Calu3 (cell line): ENCODE results near the gene CELF4. TPM values are rescaled to one million over a fixed set of nuclear protein-coding genes. Genes with fewer than 3 reads are reported as not detected.

Source experiments
- BruUV-seq: library from RNA; stranded (reverse); fragments of 400-500 nt; replicated peaks from 2 replicates; lab custom pipeline; 2021; lab: Mats Ljungman, UMichigan
- CTCF ChIA-PET: fragments of 300-600 bp; sonication (Branson Sonifier 250); formaldehyde crosslinking; loops from one replicate; lab custom pipeline; 2022; ENCODE audit warnings: antibody characterized with exemption; lab: Charles Lee
- DNase-seq: peaks from one replicate; pipeline ENCODE4 v3.0.0; 2022
- H3K27ac Mint-ChIP-seq: one replicate; pipeline ENCODE4 v1.8.0; 2022; ENCODE audit warnings: mixed read lengths; ENCODE audit not compliant: unreplicated experiment
- H3K27me3 Mint-ChIP-seq: one replicate; pipeline ENCODE4 v1.8.0; 2022; ENCODE audit warnings: mixed read lengths; ENCODE audit not compliant: unreplicated experiment
- H3K36me3 Mint-ChIP-seq: one replicate; pipeline ENCODE4 v1.8.0; 2022; ENCODE audit warnings: mild to moderate bottlenecking, moderate library complexity, mixed read lengths; ENCODE audit not compliant: insufficient read depth, unreplicated experiment
- H3K4me1 Mint-ChIP-seq: one replicate; pipeline ENCODE4 v1.8.0; 2022; ENCODE audit warnings: mild to moderate bottlenecking, low read depth, mixed read lengths; ENCODE audit not compliant: unreplicated experiment
- H3K4me3 Mint-ChIP-seq: one replicate; pipeline ENCODE4 v1.8.0; 2022; ENCODE audit warnings: mild to moderate bottlenecking, low read depth, moderate library complexity, mixed read lengths; ENCODE audit not compliant: unreplicated experiment
- H3K9me3 Mint-ChIP-seq: one replicate; pipeline ENCODE4 v1.8.0; 2022; ENCODE audit warnings: low read depth, mixed read lengths; ENCODE audit not compliant: unreplicated experiment
- intact Hi-C: fragments of 100-400 bp; cut with micrococcal nuclease; formaldehyde crosslinking; loops from one replicate; pipeline ENCODE4 v1.10.0; 2022; ENCODE audit not compliant: unreplicated experiment
- total RNA-seq: library from RNA; stranded (reverse); gene quantifications from 2 replicates; pipeline ENCODE4 v1.2.3, GENCODE V29; 2022
- TF ChIP-seq, protein P1 (sequence below): fragments of 200-600 bp; IDR thresholded peaks from one replicate; pipeline ENCODE4 v1.8.0; 2022; ENCODE audit warnings: antibody characterized with exemption; ENCODE audit not compliant: unreplicated experiment

The CELF4 gene
- total RNA-seq, 1 experiment from 2014 or later = 7.8 TPM

- intact Hi-C loops = no loop called here
- Mint-ChIP-seq H3K4me1 (no peaks in the 10 kb centered on the region), H3K36me3 (no peaks in the 10 kb centered on the region), H3K27me3 (peaks cover 18% of the 10 kb centered on the region), H3K9me3 (no peaks in the 10 kb centered on the region), H3K4me3 (no peak overlapping the region), H3K27ac (no peak overlapping the region)
- CTCF ChIA-PET = no interaction called here
- no peak for DNase-seq
- TF ChIP-seq, protein P1, sequence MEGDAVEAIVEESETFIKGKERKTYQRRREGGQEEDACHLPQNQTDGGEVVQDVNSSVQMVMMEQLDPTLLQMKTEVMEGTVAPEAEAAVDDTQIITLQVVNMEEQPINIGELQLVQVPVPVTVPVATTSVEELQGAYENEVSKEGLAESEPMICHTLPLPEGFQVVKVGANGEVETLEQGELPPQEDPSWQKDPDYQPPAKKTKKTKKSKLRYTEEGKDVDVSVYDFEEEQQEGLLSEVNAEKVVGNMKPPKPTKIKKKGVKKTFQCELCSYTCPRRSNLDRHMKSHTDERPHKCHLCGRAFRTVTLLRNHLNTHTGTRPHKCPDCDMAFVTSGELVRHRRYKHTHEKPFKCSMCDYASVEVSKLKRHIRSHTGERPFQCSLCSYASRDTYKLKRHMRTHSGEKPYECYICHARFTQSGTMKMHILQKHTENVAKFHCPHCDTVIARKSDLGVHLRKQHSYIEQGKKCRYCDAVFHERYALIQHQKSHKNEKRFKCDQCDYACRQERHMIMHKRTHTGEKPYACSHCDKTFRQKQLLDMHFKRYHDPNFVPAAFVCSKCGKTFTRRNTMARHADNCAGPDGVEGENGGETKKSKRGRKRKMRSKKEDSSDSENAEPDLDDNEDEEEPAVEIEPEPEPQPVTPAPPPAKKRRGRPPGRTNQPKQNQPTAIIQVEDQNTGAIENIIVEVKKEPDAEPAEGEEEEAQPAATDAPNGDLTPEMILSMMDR = no peak
- no TSS peak for BruUV-seq
Observed at GRCh38 chr18:37598396-37598795, 32.8 kb upstream of the CELF4 start.

GRCh38 chr18:37590346-37590745 is 24.7 kb upstream of the CELF4 start:
- no TSS peak for BruUV-seq
- H3K27me3 Mint-ChIP-seq = peaks cover 48% of the 10 kb centered on the region
- H3K4me1 Mint-ChIP-seq = no peaks in the 10 kb centered on the region
- H3K27ac Mint-ChIP-seq = no peak overlapping the region
- TF ChIP-seq, protein P1 = no peak
- H3K4me3 Mint-ChIP-seq = no peak overlapping the region
- no peaks in the 10 kb centered on the region for H3K36me3 Mint-ChIP-seq
- CTCF ChIA-PET = no interaction called here
- no peaks in the 10 kb centered on the region for H3K9me3 Mint-ChIP-seq
- intact Hi-C loops = no loop called here
- DNase-seq = no peak

GRCh38 chr18:37588289-37588688 is 22.7 kb upstream of the CELF4 start:
- H3K9me3 Mint-ChIP-seq = no peaks in the 10 kb centered on the region
- peaks cover 68% of the 10 kb centered on the region for H3K27me3 Mint-ChIP-seq
- no peaks in the 10 kb centered on the region for H3K36me3 Mint-ChIP-seq
- TF ChIP-seq, protein P1 = no peak
- BruUV-seq = no TSS peak
- no peaks in the 10 kb centered on the region for H3K4me1 Mint-ChIP-seq
- intact Hi-C loops = loop anchor here (10.0 kb wide), 1 partner anchor 157 kb away; no protein-coding TSS in a partner anchor
- H3K4me3 Mint-ChIP-seq = no peak overlapping the region
- no peak for DNase-seq
- H3K27ac Mint-ChIP-seq = no peak overlapping the region
- CTCF ChIA-PET = no interaction called here

GRCh38 chr18:37586656-37587225 is 21.1 kb upstream of the CELF4 start:
- Mint-ChIP-seq H3K27me3 (peaks cover 84% of the 10 kb centered on the region), H3K36me3 (no peaks in the 10 kb centered on the region), H3K4me1 (no peaks in the 10 kb centered on the region), H3K4me3 (no peak overlapping the region), H3K9me3 (no peaks in the 10 kb centered on the region), H3K27ac (no peak overlapping the region)
- intact Hi-C loops = loop anchor here (10.0 kb wide), 1 partner anchor 158 kb away; no protein-coding TSS in a partner anchor
- DNase-seq = no peak
- no TSS peak for BruUV-seq
- CTCF ChIA-PET = no interaction called here
- TF ChIP-seq, protein P1 = no peak
